Keratinocyte (primary cell): Measurements from ENCODE around the gene COX6B2.

Source experiments
- CTCF ChIP-seq, 3 experiments: IDR thresholded peaks in 1 of 3; conservative IDR thresholded peaks in 1 of 3; optimal IDR thresholded peaks in 1 of 3; 2 replicates in 2 of 3; 3 replicates in 1 of 3; pipeline versions ENCODE3 to v1.5.1; 2011; ENCODE audit warnings: low read length in 3 of 3, mild to moderate bottlenecking in 3 of 3, moderate library complexity in 2 of 3, control low read depth in 1 of 3, inconsistent platforms in 1 of 3; ENCODE audit not compliant: insufficient read depth in 2 of 3; ENCODE audit errors: extremely low read depth in 1 of 3
- EZH2 ChIP-seq: IDR thresholded peaks from one replicate; pipeline ENCODE4 v1.6.1; 2012; ENCODE audit warnings: inconsistent platforms, mild to moderate bottlenecking, low read length, moderate library complexity

- no peak for TF ChIP-seq CTCF (optimal IDR thresholded peaks at IDR 0.05 in 1 of 3, IDR thresholded peaks at IDR 0.05 in 1 of 3, conservative IDR thresholded peaks at IDR 0.05 in 1 of 3; ENCODE audit: extremely low read depth in 1 of 3, insufficient read depth in 2 of 3, low read length in 3 of 3)
- no peak for TF ChIP-seq EZH2
These were observed 7.0 kb downstream of the COX6B2 start for GRCh38 chr19:55347442-55348009.
